GM13976 (cell line): Measurements from ENCODE around the gene TMPO.
A peak's percentile ranks its signal among the peaks of the same experiment; 100 is the strongest.
"Not testable (repeated sequence)": the region's sequence is repeated elsewhere in the genome, so short reads cannot be mapped to it uniquely, and the experiment has no call there.

ENCODE experiments used
- DNase-seq: peaks from one replicate; pipeline ENCODE4 v3.0.0; 2012; ENCODE audit warnings: low spot score
- in situ Hi-C: fragments of 300-500 bp; cut with MboI; formaldehyde crosslinking; loops from one replicate; pipeline ENCODE4 v1.12.0; 2022; ENCODE audit warnings: low sequenced_read_pairs, mixed read lengths, inconsistent platforms; ENCODE audit not compliant: unreplicated experiment
- TF ChIP-seq, protein P1 (sequence below): IDR thresholded peaks from 2 replicates; pipeline ENCODE4 v1.5.1; 2012; ENCODE audit warnings: borderline replicate concordance, mild to moderate bottlenecking; ENCODE audit not compliant: insufficient read depth; ENCODE audit errors: extremely low read depth, missing control alignments, control extremely low read depth

Gene TMPO

GRCh38 chr12:98490501-98491453, 24.6 kb upstream of the TMPO start:
- TF ChIP-seq, protein P1, sequence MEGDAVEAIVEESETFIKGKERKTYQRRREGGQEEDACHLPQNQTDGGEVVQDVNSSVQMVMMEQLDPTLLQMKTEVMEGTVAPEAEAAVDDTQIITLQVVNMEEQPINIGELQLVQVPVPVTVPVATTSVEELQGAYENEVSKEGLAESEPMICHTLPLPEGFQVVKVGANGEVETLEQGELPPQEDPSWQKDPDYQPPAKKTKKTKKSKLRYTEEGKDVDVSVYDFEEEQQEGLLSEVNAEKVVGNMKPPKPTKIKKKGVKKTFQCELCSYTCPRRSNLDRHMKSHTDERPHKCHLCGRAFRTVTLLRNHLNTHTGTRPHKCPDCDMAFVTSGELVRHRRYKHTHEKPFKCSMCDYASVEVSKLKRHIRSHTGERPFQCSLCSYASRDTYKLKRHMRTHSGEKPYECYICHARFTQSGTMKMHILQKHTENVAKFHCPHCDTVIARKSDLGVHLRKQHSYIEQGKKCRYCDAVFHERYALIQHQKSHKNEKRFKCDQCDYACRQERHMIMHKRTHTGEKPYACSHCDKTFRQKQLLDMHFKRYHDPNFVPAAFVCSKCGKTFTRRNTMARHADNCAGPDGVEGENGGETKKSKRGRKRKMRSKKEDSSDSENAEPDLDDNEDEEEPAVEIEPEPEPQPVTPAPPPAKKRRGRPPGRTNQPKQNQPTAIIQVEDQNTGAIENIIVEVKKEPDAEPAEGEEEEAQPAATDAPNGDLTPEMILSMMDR: peak; percentile 69
- peak; percentile 70 for DNase-seq
- in situ Hi-C loops: no loop called here

- DNase-seq: no peak
- in situ Hi-C loops: no loop called here
- TF ChIP-seq, protein P1: no peak
Observed at GRCh38 chr12:98492580-98493140, 22.7 kb upstream of the TMPO start.

DNA sequence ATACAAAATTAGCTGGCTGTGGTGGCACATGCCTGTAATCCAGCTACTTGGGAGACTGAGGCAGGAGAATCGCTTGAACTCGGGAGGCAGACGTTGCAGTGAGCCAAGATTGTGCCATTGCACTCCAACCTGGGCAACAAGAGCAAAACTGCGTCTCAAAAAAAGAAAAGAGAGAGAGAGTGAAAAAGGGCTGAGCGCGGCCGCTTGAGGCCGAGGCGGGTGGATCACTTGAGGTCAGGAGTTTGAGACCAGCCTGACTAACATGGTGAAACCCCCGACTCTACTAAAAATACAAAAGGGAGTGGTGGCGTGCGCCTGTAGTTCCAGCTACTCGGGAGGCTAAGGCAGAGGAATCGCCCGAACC, 14.1 kb upstream of the TMPO start:
- in situ Hi-C loops: not testable (repeated sequence)

DNA sequence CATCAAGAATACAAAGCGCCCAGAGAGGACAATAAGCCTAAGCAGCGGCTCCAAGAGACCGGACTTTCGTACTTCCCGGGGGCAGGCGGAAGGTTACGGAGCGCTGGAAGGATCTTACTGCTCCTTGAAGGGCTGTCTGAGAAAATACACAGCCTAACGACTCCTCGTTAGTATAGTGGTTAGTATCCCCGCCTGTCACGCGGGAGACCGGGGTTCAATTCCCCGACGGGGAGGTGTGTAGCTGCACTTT, 12.1 kb upstream of the TMPO start:
- TF ChIP-seq, protein P1: no peak
- peak; percentile 73 for DNase-seq

More for the DNA sequence above, 14.1 kb upstream of the TMPO start:
- DNase-seq: not testable (repeated sequence)

GRCh38 chr12:98503592-98504367, 11.6 kb upstream of the TMPO start:
- DNase-seq: peak; percentile 86
- in situ Hi-C loops: no loop called here
- TF ChIP-seq, protein P1: no peak

More for the DNA sequence above, 12.1 kb upstream of the TMPO start:
- in situ Hi-C loops: no loop called here

GRCh38 chr12:98504368-98504617, 11.1 kb upstream of the TMPO start:
- TF ChIP-seq, protein P1: no peak
- in situ Hi-C loops: no loop called here
- no peak for DNase-seq

DNA sequence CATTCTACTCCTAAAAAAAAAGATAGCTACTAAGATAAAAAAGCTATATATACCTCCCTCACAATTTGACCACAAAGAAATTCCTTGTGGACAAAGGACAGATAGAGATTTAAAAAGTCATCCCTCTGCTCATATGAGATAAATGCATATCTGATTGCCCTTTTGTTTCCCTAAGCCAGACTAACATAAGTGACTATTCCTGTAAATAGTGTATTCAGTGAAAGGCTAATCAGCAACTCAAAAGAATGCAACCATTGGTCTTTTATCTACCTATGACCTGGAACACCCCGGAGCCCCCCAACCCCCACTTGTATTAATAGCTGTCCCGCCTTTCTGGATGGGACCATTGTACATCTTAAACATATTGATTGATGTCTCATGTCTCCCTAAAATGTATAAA, 6.3 kb upstream of the TMPO start:
- in situ Hi-C loops: no loop called here
- TF ChIP-seq, protein P1: no peak
- no peak for DNase-seq

DNA sequence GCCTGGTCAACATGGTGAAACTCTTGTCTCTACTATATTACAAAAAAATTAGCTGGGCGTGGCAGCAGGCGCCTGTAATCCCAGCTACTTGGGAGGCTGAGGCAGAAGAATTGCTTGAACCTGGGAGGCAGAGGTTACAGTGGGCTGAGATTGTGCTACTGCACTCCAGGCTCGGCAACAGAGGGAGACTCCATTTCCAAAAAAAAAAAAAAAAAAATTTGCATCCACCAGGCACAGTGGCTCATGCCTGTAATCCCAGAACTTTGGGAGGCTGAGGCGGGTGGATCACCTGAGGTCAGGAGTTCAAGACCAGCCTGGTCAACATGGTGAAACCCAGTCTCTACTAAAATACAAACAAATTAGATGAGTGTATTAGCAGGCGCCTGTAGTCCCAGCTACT, 3.6 kb upstream of the TMPO start:
- in situ Hi-C loops, DNase-seq: not testable (repeated sequence)
